Endothelial cell (in vitro differentiated cells): ENCODE results near the gene GPNMB. TPM values are rescaled to one million over a fixed set of nuclear protein-coding genes. Genes with fewer than 3 reads are reported as not detected.

Experiments used
- DNase-seq: peaks from one replicate; pipeline ENCODE4 v3.0.0; 2021; ENCODE audit warnings: low spot score
- H3K27ac Mint-ChIP-seq: one replicate; pipeline ENCODE4 v1.8.0; 2021; ENCODE audit warnings: mixed read lengths, inconsistent platforms; ENCODE audit not compliant: unreplicated experiment
- H3K27me3 Mint-ChIP-seq: one replicate; pipeline ENCODE4 v1.8.0; 2021; ENCODE audit warnings: mild to moderate bottlenecking, moderate library complexity, mixed read lengths, inconsistent platforms; ENCODE audit not compliant: unreplicated experiment
- H3K36me3 Mint-ChIP-seq: one replicate; pipeline ENCODE4 v1.8.0; 2021; ENCODE audit warnings: mild to moderate bottlenecking, low read depth, mixed read lengths, inconsistent platforms; ENCODE audit not compliant: unreplicated experiment
- H3K4me1 Mint-ChIP-seq: one replicate; pipeline ENCODE4 v1.8.0; 2021; ENCODE audit warnings: mild to moderate bottlenecking, mixed read lengths, inconsistent platforms; ENCODE audit not compliant: unreplicated experiment
- H3K4me3 Mint-ChIP-seq: one replicate; pipeline ENCODE4 v1.8.0; 2021; ENCODE audit warnings: mild to moderate bottlenecking, mixed read lengths, inconsistent platforms; ENCODE audit not compliant: unreplicated experiment
- H3K9me3 Mint-ChIP-seq: one replicate; pipeline ENCODE4 v1.8.0; 2021; ENCODE audit warnings: mixed read lengths, inconsistent platforms; ENCODE audit not compliant: unreplicated experiment
- total RNA-seq: library from RNA; stranded (reverse); fragmentation: NEBNext Ultra II Directional; extraction: Animal tissue kit (Norgen Biotek cat#: 25700); gene quantifications from one replicate; pipeline ENCODE4 v1.2.1, GENCODE V29; 2021; ENCODE audit not compliant: unreplicated experiment
- TF ChIP-seq, protein P1 (sequence below): fragments of 200-600 bp; sonication (generic); IDR thresholded peaks from one replicate; pipeline ENCODE4 v1.5.0; 2021; ENCODE audit warnings: antibody characterized with exemption; ENCODE audit not compliant: unreplicated experiment

Gene GPNMB
- total RNA-seq, 1 donor from 2014 or later, result 0.49 TPM

DNA sequence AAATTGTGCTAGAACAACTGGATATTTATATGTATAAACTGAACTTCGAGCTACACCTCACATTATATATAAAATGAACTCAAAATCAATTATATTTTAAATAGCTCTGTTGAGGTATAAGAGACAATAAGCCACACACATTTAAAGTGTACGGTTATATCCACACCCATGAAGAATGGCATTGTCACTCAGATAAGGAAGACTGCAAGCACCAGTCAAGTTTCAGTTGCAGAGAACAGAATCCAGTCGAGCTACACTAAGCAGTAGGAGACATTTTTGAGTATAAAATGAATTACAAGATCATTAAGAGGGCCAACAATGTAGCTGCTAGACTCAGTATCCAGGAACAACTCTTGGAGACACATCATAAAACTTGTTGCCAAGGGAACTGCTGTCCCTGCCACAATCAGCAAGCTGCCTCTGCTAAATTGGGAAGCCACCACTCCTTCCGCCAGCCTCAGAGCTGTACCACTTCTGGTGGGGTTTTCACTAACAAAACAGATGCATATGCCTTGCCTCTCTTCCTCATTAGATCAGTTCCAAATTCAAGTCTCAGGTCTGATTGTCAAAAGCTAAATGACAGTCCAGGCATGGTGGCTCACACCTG is 19.6 kb upstream of the GPNMB start:
- no peaks in the 10 kb centered on the region for H3K4me1 Mint-ChIP-seq
- H3K9me3 Mint-ChIP-seq, result no peaks in the 10 kb centered on the region
- H3K4me3 Mint-ChIP-seq, result no peak overlapping the region
- H3K27ac Mint-ChIP-seq, result no peak overlapping the region
- DNase-seq, result no peak
- H3K27me3 Mint-ChIP-seq, result peaks cover 2% of the 10 kb centered on the region
- TF ChIP-seq, protein P1, sequence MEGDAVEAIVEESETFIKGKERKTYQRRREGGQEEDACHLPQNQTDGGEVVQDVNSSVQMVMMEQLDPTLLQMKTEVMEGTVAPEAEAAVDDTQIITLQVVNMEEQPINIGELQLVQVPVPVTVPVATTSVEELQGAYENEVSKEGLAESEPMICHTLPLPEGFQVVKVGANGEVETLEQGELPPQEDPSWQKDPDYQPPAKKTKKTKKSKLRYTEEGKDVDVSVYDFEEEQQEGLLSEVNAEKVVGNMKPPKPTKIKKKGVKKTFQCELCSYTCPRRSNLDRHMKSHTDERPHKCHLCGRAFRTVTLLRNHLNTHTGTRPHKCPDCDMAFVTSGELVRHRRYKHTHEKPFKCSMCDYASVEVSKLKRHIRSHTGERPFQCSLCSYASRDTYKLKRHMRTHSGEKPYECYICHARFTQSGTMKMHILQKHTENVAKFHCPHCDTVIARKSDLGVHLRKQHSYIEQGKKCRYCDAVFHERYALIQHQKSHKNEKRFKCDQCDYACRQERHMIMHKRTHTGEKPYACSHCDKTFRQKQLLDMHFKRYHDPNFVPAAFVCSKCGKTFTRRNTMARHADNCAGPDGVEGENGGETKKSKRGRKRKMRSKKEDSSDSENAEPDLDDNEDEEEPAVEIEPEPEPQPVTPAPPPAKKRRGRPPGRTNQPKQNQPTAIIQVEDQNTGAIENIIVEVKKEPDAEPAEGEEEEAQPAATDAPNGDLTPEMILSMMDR, result no peak
- H3K36me3 Mint-ChIP-seq, result no peaks in the 10 kb centered on the region

DNA sequence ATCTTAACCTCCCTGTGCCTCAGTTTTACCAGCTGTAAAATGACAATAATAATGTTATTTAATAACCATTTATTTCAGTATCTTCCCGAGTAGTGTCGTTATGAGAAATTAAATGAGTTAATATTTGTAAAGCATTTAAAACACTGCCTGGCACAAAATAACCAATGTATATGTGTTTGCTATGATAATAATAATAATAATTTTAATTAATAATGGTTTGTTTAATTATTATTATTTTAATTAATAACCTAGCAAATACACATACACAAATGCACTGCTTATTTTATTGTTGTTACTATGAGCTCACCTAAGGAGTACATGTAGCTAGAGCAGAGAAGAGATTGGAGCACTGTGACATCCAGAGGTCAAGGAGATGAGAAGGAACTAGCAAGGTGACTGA is 18.2 kb upstream of the GPNMB start:
- peaks cover 6% of the 10 kb centered on the region for H3K4me1 Mint-ChIP-seq
- peaks cover 3% of the 10 kb centered on the region for H3K27me3 Mint-ChIP-seq
- no peaks in the 10 kb centered on the region for H3K36me3 Mint-ChIP-seq
- no peak overlapping the region for H3K4me3 Mint-ChIP-seq
- DNase-seq, result no peak
- TF ChIP-seq, protein P1, result no peak
- no peaks in the 10 kb centered on the region for H3K9me3 Mint-ChIP-seq
- no peak overlapping the region for H3K27ac Mint-ChIP-seq

DNA sequence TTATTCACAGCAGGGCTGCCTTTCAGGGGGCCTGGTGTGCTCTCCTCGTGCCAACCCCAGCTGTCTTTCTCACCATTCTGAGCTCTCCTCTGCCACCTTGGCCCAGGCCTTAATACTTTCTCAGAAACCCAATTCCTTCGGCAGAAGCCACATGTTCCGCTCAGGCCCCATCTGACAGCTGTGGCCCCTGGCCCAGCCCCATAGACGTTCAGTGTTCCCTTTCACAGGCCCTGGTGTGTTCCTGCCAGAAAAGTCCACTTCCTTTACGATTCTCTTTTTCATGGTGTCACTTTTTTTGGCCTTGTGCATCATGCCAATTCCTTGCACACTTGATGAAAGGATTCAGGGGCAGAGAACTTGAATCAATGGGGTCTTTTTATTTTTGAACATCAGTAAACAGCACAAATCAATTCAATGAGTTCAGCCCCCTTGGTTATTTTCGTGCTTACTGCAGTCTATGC is 15.9 kb upstream of the GPNMB start:
- H3K27ac Mint-ChIP-seq, result no peak overlapping the region
- peaks cover 2% of the 10 kb centered on the region for H3K27me3 Mint-ChIP-seq

DNA sequence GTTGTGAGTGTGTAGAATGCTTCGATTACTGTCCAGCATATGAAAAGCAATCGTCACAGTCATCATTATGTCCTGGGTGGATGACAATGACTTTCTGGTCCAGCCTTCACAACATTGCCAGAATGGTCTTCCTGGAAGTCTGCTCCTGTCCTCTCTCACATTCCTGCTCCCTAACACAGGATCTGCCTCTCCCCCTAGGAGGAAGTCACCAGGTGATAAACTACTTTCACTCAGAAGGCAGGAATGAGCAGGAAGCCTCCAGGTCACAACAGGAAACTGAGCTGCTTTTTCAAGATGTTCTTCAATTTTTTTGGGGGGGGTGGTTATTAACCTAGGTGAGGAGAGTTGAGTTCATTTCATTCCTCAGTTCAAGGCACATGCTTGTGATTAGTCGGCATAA is 13.6 kb upstream of the GPNMB start:
- peak overlapping the region; percentile 52 for H3K27ac Mint-ChIP-seq
- peaks cover 2% of the 10 kb centered on the region for H3K27me3 Mint-ChIP-seq
- no peak overlapping the region for H3K4me3 Mint-ChIP-seq
- no peak for DNase-seq
- TF ChIP-seq, protein P1, result no peak
- H3K36me3 Mint-ChIP-seq, result no peaks in the 10 kb centered on the region
- H3K9me3 Mint-ChIP-seq, result no peaks in the 10 kb centered on the region
- peaks cover 10% of the 10 kb centered on the region for H3K4me1 Mint-ChIP-seq

More for the DNA sequence above, 15.9 kb upstream of the GPNMB start:
- Mint-ChIP-seq H3K36me3 (no peaks in the 10 kb centered on the region), H3K4me3 (no peak overlapping the region), H3K9me3 (no peaks in the 10 kb centered on the region), H3K4me1 (peaks cover 10% of the 10 kb centered on the region)
- TF ChIP-seq, protein P1, result no peak
- DNase-seq, result no peak

DNA sequence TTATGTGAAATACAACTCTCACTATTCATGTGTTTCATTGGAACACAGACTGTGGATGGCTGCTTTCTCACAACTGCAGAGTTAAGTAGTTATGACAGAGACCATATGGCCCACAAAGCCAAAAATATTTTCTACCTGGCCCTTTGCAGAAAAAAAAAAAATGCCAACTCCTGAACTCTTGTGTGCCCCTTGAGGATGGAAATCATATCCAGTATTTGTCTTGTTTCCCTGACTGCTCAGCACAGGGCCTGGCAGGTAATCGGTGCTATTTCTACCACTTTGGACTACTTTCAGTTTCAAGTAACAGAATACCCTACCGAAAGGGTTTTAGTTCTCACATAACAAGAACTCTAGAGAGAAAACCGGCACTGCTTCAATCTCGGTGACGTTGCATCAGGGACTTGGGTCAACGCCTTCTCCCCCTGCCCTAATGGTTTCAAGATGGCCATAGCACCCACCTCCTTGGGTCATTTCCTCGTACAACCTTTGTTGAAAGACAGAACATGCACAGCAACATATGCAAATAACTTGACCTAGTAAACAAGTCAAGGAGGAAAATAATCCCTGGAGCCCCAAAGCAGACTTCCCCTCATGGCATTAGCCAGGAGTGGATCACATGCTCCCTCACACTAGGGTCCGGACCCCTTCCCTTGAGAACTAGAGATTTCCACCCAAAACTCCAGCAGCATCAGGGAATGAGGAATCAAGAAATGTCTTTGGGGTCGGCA is 11.8 kb upstream of the GPNMB start:
- Mint-ChIP-seq H3K9me3 (no peaks in the 10 kb centered on the region), H3K27ac (no peak overlapping the region), H3K4me3 (no peak overlapping the region), H3K27me3 (peaks cover 2% of the 10 kb centered on the region), H3K4me1 (peaks cover 10% of the 10 kb centered on the region), H3K36me3 (no peaks in the 10 kb centered on the region)
- DNase-seq, result no peak
- TF ChIP-seq, protein P1, result no peak
